Effector memory CD8-positive, alpha-beta T cell (primary cell): ENCODE data around the gene TAF5.
"Not testable (repeated sequence)": the region's sequence is repeated elsewhere in the genome, so short reads cannot be mapped to it uniquely, and the experiment has no call there.

Source experiments
- ATAC-seq: fragments of 150-1000 bp; cut with Tn5 transposase; replicated peaks from 2 replicates; pipeline ENCODE4 v1.10.0; 2021; ENCODE audit warnings: mild to moderate bottlenecking, moderate library complexity
- DNase-seq, 3 experiments: peaks; one replicate each; pipeline ENCODE4 v3.0.0; 2021
- H3K27ac Mint-ChIP-seq, 2 donors: one replicate each; pipeline ENCODE4 v1.8.0; 2022; ENCODE audit warnings: mild to moderate bottlenecking in 2 of 2, mixed read lengths in 2 of 2, moderate library complexity in 2 of 2
- H3K27me3 Mint-ChIP-seq, 2 donors: one replicate each; pipeline ENCODE4 v1.8.0; 2022; ENCODE audit warnings: mixed read lengths in 2 of 2
- H3K36me3 Mint-ChIP-seq: one replicate; pipeline ENCODE4 v1.8.0; 2022; ENCODE audit warnings: mild to moderate bottlenecking, moderate library complexity, mixed read lengths; ENCODE audit not compliant: insufficient read depth
- H3K4me1 Mint-ChIP-seq, 2 donors: one replicate each; pipeline ENCODE4 v1.8.0; 2022; ENCODE audit warnings: low read depth in 2 of 2, mixed read lengths in 2 of 2
- H3K4me3 Mint-ChIP-seq, 2 donors: one replicate each; pipeline ENCODE4 v1.8.0; 2022; ENCODE audit warnings: mild to moderate bottlenecking in 2 of 2, mixed read lengths in 2 of 2, moderate library complexity in 2 of 2
- H3K9me3 Mint-ChIP-seq, 2 donors: one replicate each; pipeline ENCODE4 v1.8.0; 2022; ENCODE audit warnings: mixed read lengths in 2 of 2
- total RNA-seq, 9 experiments: gene quantifications; one replicate each; lab custom pipeline; 2026; lab: John Stamatoyannopoulos, UW

The TAF5 gene
- total RNA-seq, result 16.3 to 29.9 (median 22.5) reads per million in 9 experiments

DNA sequence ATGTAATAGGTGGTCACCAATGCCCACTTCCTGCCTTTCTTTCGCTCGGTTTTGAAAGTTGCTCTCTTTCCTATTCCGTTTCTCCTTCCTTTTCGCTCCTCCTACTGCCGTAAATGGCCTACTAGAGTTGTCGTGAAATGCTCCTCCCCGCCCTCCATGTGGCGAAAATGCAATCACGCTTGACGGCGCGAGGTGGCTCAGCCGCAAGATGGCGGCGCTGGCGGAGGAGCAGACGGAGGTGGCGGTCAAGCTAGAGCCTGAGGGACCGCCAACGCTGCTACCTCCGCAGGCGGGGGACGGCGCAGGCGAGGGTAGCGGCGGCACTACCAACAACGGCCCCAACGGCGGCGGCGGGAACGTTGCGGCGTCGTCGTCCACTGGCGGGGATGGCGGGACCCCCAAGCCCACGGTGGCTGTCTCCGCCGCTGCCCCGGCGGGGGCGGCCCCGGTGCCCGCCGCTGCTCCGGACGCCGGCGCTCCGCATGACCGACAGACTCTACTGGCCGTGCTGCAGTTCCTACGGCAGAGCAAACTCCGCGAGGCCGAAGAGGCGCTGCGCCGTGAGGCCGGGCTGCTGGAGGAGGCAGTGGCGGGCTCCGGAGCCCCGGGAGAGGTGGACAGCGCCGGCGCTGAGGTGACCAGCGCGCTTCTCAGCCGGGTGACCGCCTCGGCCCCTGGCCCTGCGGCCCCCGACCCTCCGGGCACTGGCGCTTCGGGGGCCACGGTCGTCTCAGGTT lies at the start of gene TAF5:
TSS of gene TAF5 (plus strand) at position 195 of the 737 bp plus-strand sequence. CDS start at position 209, 14 bp downstream.
- H3K4me3 Mint-ChIP-seq, result peak within 1 kb of the TSS; percentile 85 to 90
- peaks cover 22% of the 10 kb centered on the region for H3K36me3 Mint-ChIP-seq
- ATAC-seq, result peak; percentile 68
- peak within 1 kb of the TSS; percentile 39 to 59 for H3K27ac Mint-ChIP-seq
- no peaks in the 10 kb centered on the region for H3K9me3 Mint-ChIP-seq
- H3K4me1 Mint-ChIP-seq, result peaks cover 10 to 11% of the 10 kb centered on the region in 2 donors
- DNase-seq, result peak; percentile 89 to 91 (median 89)
- H3K27me3 Mint-ChIP-seq, result no peaks in the 10 kb centered on the region

GRCh38 chr10:103327906-103328305 lies 39.9 kb upstream of the TAF5 start:
- H3K4me3 Mint-ChIP-seq, result no peak overlapping the region
- H3K27ac Mint-ChIP-seq, result no peak overlapping the region
- H3K27me3 Mint-ChIP-seq, result no peaks in the 10 kb centered on the region
- ATAC-seq (no peak), DNase-seq (no peak)
- no peaks in the 10 kb centered on the region for H3K9me3 Mint-ChIP-seq
- H3K4me1 Mint-ChIP-seq, result no peaks in the 10 kb centered on the region
- peaks cover 55% of the 10 kb centered on the region for H3K36me3 Mint-ChIP-seq

- ATAC-seq (no peak), DNase-seq (no peak)
- Mint-ChIP-seq H3K4me3 (no peak overlapping the region), H3K4me1 (no peaks in the 10 kb centered on the region), H3K27me3 (no peaks in the 10 kb centered on the region), H3K27ac (no peak overlapping the region), H3K36me3 (peaks cover 39% of the 10 kb centered on the region), H3K9me3 (no peaks in the 10 kb centered on the region)
Observed at GRCh38 chr10:103333934-103334520, 33.7 kb upstream of the TAF5 start.

DNA sequence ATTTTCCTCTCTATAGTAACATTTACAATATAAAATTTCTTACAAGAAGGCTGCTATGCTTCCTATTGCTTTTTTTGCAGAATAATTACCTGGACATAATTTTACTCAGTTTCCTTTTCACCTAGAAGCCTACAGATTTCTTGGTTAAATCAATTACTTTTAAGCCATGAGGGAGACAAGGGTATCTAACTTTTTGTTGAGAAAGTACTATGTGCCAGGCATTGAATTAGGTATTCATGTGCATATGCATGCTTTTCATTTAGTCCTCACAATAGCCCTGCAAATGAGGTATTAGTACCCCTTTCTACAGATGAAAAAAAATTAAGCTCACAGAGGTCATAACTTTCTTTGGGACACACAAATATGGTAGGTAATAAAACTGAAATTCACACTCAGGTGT lies 33.2 kb upstream of the TAF5 start:
- no peak overlapping the region for H3K27ac Mint-ChIP-seq
- ATAC-seq (no peak), DNase-seq (no peak)
- H3K4me3 Mint-ChIP-seq, result no peak overlapping the region
- H3K36me3 Mint-ChIP-seq, result peaks cover 39% of the 10 kb centered on the region
- no peaks in the 10 kb centered on the region for H3K4me1 Mint-ChIP-seq
- H3K27me3 Mint-ChIP-seq, result no peaks in the 10 kb centered on the region
- H3K9me3 Mint-ChIP-seq, result no peaks in the 10 kb centered on the region

- no peaks in the 10 kb centered on the region for H3K9me3 Mint-ChIP-seq
- H3K27ac Mint-ChIP-seq, result no peak overlapping the region
- peaks cover 40% of the 10 kb centered on the region for H3K36me3 Mint-ChIP-seq
- no peaks in the 10 kb centered on the region for H3K4me1 Mint-ChIP-seq
- no peak for DNase-seq
- H3K4me3 Mint-ChIP-seq, result no peak overlapping the region
- H3K27me3 Mint-ChIP-seq, result no peaks in the 10 kb centered on the region
- no peak for ATAC-seq
Observed at GRCh38 chr10:103336370-103336769, 31.4 kb upstream of the TAF5 start.

DNA sequence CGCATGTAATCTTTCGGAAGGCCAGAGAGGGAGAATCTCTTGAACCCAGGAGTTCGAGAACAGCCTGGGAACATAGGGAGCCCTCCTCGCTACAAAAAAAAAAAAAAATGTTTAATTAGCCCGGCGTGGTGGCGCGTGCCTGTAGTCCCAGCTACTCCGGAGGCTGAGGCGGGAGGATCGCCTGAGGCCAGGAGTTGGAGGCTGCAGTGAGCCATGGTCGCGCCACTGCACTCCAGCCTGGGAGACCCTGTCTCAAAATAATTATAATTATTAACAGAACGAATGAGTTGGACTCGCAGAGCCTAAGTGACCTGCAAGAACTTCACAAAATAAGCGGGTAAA lies 17.6 kb upstream of the TAF5 start:
- no peak for ATAC-seq
- H3K4me1 Mint-ChIP-seq, result peaks cover 3 to 4% of the 10 kb centered on the region in 2 donors
- H3K36me3 Mint-ChIP-seq, result peaks cover 14% of the 10 kb centered on the region
- peak overlapping the region; percentile 92 for H3K27ac Mint-ChIP-seq
- no peaks in the 10 kb centered on the region for H3K9me3 Mint-ChIP-seq
- peak overlapping the region; percentile 89 to 91 for H3K4me3 Mint-ChIP-seq
- no peak for DNase-seq
- no peaks in the 10 kb centered on the region for H3K27me3 Mint-ChIP-seq

- Mint-ChIP-seq H3K4me3 (peak within 1 kb of the TSS; percentile 89 to 91), H3K27me3 (no peaks in the 10 kb centered on the region), H3K4me1 (peaks cover 3 to 4% of the 10 kb centered on the region in 2 donors), H3K27ac (peak within 1 kb of the TSS; percentile 92), H3K9me3 (no peaks in the 10 kb centered on the region), H3K36me3 (peaks cover 12% of the 10 kb centered on the region)
- ATAC-seq, result peak; percentile 85
- DNase-seq, result peak; percentile 52 to 62 (median 59)
Observed at GRCh38 chr10:103350517-103351260, 17.1 kb upstream of the TAF5 start, which contains the start of gene PCGF6. Gene PCGF6, minus strand, starts transcription at chr10:103351140. Its CDS starts 74 bp downstream, at chr10:103351066.

- H3K9me3 Mint-ChIP-seq, result no peaks in the 10 kb centered on the region
- H3K36me3 Mint-ChIP-seq, result peaks cover 2% of the 10 kb centered on the region
- H3K4me1 Mint-ChIP-seq, result peaks cover 3 to 4% of the 10 kb centered on the region in 2 donors
- no peak overlapping the region for H3K4me3 Mint-ChIP-seq
- no peaks in the 10 kb centered on the region for H3K27me3 Mint-ChIP-seq
- ATAC-seq (no peak), DNase-seq (no peak)
- H3K27ac Mint-ChIP-seq, result no peak overlapping the region
Observed at GRCh38 chr10:103353281-103353680, 14.5 kb upstream of the TAF5 start.

GRCh38 chr10:103354567-103354966 lies 13.2 kb upstream of the TAF5 start:
- not testable (repeated sequence) for ATAC-seq, H3K4me1 Mint-ChIP-seq, H3K27me3 Mint-ChIP-seq, H3K36me3 Mint-ChIP-seq, H3K9me3 Mint-ChIP-seq, H3K4me3 Mint-ChIP-seq, DNase-seq, H3K27ac Mint-ChIP-seq

DNA sequence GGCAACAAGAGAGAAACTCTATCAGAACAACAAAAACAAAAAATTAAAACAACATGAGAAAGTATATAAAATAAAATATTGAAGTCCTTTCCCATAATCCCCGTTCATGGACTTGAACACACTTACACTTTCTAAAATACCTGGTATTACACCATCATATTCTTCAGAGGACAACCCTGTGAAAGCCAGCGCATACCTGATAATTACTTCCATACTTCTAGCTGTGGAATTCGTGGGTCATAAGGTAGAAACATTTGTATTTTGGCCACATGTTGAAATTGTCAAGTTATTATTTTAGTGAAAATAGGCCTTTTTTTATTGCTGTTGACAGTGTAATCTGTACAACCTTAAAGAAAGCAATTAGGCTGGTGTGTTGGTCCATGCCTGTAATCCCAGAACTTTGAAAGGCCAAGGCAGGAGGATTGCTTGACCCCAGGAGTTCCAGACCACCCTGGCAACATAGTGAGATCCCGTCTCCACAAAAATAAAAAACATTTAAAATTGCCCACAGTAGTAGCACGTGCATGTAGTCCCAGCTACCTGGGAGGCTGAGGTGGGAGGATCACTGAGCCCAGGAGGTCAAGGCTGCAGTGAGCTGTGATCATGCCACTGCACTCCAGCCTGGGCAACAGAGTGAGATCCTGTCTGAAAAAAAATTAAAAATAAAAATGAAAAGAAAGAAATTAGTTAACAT lies 11.7 kb upstream of the TAF5 start:
- H3K4me1 Mint-ChIP-seq, result peaks cover 0 to 4% of the 10 kb centered on the region in 2 donors
- H3K9me3 Mint-ChIP-seq, result no peaks in the 10 kb centered on the region
- ATAC-seq (no peak), DNase-seq (no peak)
- peaks cover 2% of the 10 kb centered on the region for H3K36me3 Mint-ChIP-seq
- H3K27me3 Mint-ChIP-seq, result no peaks in the 10 kb centered on the region
- no peak overlapping the region for H3K27ac Mint-ChIP-seq
- H3K4me3 Mint-ChIP-seq, result no peak overlapping the region

DNA sequence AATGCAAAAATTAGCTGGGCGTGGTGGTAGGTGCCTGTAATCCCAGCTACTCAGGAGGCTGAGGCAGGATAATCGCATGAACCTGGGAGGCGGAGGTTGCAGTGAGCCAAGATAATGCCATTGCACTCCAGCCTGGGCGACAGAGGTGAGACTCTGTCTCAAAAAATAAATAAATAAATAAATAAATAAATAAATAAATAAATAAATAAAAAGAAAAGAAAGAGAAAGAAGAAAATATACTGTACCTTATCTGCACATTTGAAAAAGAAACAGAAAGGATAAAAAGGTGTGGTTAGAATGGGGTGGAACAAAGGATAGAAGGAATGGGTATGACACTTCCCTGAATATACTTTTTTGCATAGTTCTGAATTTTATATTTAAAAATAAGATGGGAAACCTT lies 8.3 kb upstream of the TAF5 start:
- H3K9me3 Mint-ChIP-seq, H3K36me3 Mint-ChIP-seq, H3K4me1 Mint-ChIP-seq, H3K27me3 Mint-ChIP-seq, DNase-seq, ATAC-seq, H3K4me3 Mint-ChIP-seq, H3K27ac Mint-ChIP-seq: not testable (repeated sequence)

GRCh38 chr10:103360791-103361190 lies 7.0 kb upstream of the TAF5 start:
- H3K4me3 Mint-ChIP-seq, H3K27me3 Mint-ChIP-seq, H3K4me1 Mint-ChIP-seq, H3K27ac Mint-ChIP-seq, ATAC-seq, H3K36me3 Mint-ChIP-seq, H3K9me3 Mint-ChIP-seq, DNase-seq: not testable (repeated sequence)

GRCh38 chr10:103367379-103367781 lies 396 bp upstream of the TAF5 start:
- Mint-ChIP-seq H3K4me1 (peaks cover 10 to 11% of the 10 kb centered on the region in 2 donors), H3K9me3 (no peaks in the 10 kb centered on the region), H3K27me3 (no peaks in the 10 kb centered on the region), H3K36me3 (peaks cover 22% of the 10 kb centered on the region), H3K27ac (peak overlapping the region; percentile 39 to 59), H3K4me3 (peak overlapping the region; percentile 85 to 90)
- no peak for DNase-seq
- ATAC-seq, result no peak
